Naive B cell (primary cell): ENCODE data around the gene FRMD4A. TPM values are rescaled to one million over a fixed set of nuclear protein-coding genes. Genes with fewer than 3 reads are reported as not detected.
"Not testable (repeated sequence)": the region's sequence is repeated elsewhere in the genome, so short reads cannot be mapped to it uniquely, and the experiment has no call there.

Source experiments
- ATAC-seq, 2 donors: fragments of 150-1000 bp; cut with Tn5 transposase; 2 replicates each; pipeline ENCODE4 v1.10.0; 2021; ENCODE audit warnings: low read depth in 2 of 2, mild to moderate bottlenecking in 2 of 2, moderate library complexity in 2 of 2
- DNase-seq: peaks from one replicate; pipeline ENCODE4 v3.0.0; 2022
- H3K27ac Mint-ChIP-seq, 6 donors: one replicate each; pipeline ENCODE4 v1.8.0; 2020 to 2022; ENCODE audit warnings: mild to moderate bottlenecking in 6 of 6, mixed read lengths in 6 of 6, moderate library complexity in 5 of 6, inconsistent platforms in 2 of 6
- H3K27me3 Mint-ChIP-seq, 3 donors: one replicate each; pipeline ENCODE4 v1.8.0; 2021 to 2022; ENCODE audit warnings: mixed read lengths in 3 of 3, mild to moderate bottlenecking in 1 of 3
- H3K36me3 Mint-ChIP-seq, 2 donors: one replicate each; pipeline ENCODE4 v1.8.0; 2020 to 2022; ENCODE audit warnings: mixed read lengths in 2 of 2, inconsistent platforms in 1 of 2, mild to moderate bottlenecking in 1 of 2
- H3K4me1 Mint-ChIP-seq, 3 donors: one replicate each; pipeline ENCODE4 v1.8.0; 2020 to 2022; ENCODE audit warnings: mixed read lengths in 3 of 3, inconsistent platforms in 1 of 3, mild to moderate bottlenecking in 1 of 3, moderate library complexity in 1 of 3
- H3K4me3 Mint-ChIP-seq, 8 donors: one replicate each; pipeline ENCODE4 v1.8.0; 2020 to 2022; ENCODE audit warnings: mild to moderate bottlenecking in 8 of 8, mixed read lengths in 8 of 8, moderate library complexity in 8 of 8, inconsistent platforms in 2 of 8
- H3K9me3 Mint-ChIP-seq, 7 donors: one replicate each; pipeline ENCODE4 v1.8.0; 2020 to 2022; ENCODE audit warnings: mixed read lengths in 7 of 7, mild to moderate bottlenecking in 5 of 7, inconsistent platforms in 2 of 7, moderate library complexity in 1 of 7
- polyA plus RNA-seq, 6 donors: library from polyadenylated mRNA; unstranded; fragments of 300-500 nt; fragmentation: Illumina TruSeq; gene quantifications; one replicate each; pipeline ENCODE4 v1.2.3, GENCODE V29; 2021; ENCODE audit warnings: low read depth in 6 of 6

Gene FRMD4A
- polyA plus RNA-seq, 6 donors from 2014 or later, result 0.09 to 0.20 (median 0.10) TPM; not detected in 3

DNA sequence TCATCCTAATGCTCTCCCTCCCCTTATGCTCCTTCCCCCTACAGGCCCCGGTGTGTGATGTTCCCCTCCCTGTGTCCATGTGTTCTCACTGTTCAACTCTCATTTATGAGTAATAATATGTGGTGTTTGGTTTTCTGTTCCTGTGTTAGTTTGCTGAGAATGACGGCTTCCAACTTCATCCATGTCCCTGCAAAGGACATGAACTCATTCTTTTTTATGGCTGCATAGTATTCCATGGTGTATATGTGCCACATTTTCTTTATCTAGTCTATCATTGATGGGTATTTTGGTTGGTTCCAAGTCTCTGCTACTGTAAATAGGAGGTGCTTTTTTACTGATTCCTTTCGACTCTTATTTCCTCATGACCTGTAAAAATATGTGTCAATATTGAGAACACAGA is 92.1 kb downstream of the FRMD4A start:
- not testable (repeated sequence) for ATAC-seq, H3K4me1 Mint-ChIP-seq, H3K36me3 Mint-ChIP-seq, H3K4me3 Mint-ChIP-seq, DNase-seq
- peak overlapping the region in 1 of 6 donors; percentile 3 for H3K27ac Mint-ChIP-seq
- H3K9me3 Mint-ChIP-seq, result peaks cover 5 to 27% (median 14%) of the 10 kb centered on the region in 7 donors
- peaks cover 36 to 41% (median 38%) of the 10 kb centered on the region in 3 donors for H3K27me3 Mint-ChIP-seq

DNA sequence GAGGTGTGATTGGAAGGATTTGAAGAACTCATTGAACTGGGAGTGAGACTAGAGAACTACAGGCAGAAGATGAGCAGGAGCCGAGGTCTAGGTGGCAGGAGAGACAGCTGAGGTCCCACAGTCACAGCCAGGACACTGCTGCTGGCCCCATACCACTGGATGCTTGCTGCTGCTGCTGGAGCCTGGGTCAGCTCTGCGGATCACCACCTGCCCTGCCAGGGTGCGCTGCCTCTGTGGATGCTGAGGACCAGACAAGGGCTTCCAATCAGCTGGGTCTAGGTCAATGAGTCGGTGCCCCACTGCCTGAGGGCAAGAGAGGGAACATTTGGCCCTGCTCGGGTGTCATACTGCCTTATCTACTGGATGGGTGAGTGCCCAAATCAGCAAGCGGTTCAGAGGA is 94.4 kb downstream of the FRMD4A start:
- Mint-ChIP-seq H3K9me3 (peaks cover 0 to 10% (median 5%) of the 10 kb centered on the region in 7 donors), H3K27ac (no peak overlapping the region), H3K36me3 (no peaks in the 10 kb centered on the region), H3K4me1 (peaks cover 0 to 9% (median 0%) of the 10 kb centered on the region in 3 donors), H3K4me3 (no peak overlapping the region), H3K27me3 (peaks cover 48 to 55% (median 49%) of the 10 kb centered on the region in 3 donors)
- no peak for DNase-seq
- ATAC-seq, result no peak

DNA sequence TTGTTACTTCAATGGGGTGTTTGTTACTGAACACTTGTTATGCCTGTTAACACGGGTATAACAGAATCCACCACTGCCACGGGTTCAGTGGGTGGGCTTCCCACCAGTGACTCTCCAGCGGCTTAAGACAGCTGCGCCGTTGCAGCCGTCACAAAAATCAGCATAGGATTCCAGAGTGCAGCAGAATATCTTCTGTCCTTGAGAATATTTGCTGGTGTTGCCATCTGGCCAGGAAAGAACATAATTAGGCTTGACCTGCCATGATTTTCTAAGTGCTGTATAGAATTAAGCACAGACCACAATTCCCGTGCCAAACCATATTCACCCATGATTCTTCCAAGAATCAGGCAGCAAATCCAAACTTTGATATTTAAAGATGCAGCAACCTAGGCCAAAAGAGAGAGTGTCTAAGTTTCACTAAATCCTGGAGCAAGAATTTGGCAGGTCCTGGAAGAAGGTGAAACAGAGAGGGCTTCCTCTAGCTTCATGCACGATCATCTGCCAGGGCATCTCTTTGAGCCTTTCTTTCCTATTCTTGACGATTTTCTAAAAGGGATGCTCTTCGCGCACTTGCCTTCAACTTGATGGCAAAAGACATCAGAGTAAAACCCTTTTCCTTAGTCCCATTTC is 95.0 kb downstream of the FRMD4A start:
- H3K4me3 Mint-ChIP-seq, result no peak overlapping the region
- peaks cover 0 to 8% (median 0%) of the 10 kb centered on the region in 3 donors for H3K4me1 Mint-ChIP-seq
- H3K36me3 Mint-ChIP-seq, result no peaks in the 10 kb centered on the region
- DNase-seq, result no peak
- H3K27me3 Mint-ChIP-seq, result peaks cover 54 to 59% (median 56%) of the 10 kb centered on the region in 3 donors
- peaks cover 0 to 13% (median 7%) of the 10 kb centered on the region in 7 donors for H3K9me3 Mint-ChIP-seq
- peak overlapping the region in 1 of 6 donors; percentile 23 for H3K27ac Mint-ChIP-seq
- ATAC-seq, result no peak

DNA sequence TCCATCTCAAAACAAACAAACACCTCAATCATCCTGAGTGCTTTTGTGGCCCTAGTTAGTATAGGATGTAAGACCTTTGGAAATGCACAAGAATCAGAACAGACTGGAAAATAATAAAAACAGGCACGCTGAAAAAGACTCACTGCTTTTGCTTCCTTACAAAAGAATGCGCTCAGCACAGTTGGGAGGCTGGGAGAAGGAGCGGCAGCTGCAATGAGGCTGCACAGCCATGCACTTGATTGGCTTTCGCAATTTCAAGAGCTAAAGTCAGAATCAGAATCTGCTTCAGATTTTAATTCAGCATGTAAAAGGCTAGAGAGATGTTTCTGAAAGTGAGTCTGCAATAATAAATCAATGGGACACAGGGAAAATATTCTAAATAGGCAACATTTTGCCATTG is 97.2 kb downstream of the FRMD4A start:
- Mint-ChIP-seq H3K36me3 (no peaks in the 10 kb centered on the region), H3K27me3 (peaks cover 47 to 49% (median 48%) of the 10 kb centered on the region in 3 donors), H3K4me3 (no peak overlapping the region)

DNA sequence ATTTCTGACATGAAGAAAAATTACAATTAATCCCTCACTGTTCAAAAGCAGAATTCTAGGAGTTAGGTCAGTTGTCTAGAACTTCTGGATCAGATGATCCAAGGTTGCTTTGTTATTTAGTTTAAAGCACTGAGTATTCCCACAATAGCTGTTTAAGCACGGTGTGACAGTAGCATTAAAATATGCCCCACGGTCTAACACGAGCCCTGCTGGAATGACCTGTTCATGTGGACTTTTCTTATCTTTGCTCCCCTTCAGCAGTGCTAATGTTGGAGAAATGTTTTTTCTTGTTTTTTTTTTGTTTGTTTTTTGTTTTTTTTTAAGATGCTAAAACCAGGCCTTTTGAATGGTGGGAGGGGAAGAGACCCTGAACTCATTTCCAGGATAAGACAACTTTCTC is 101.9 kb downstream of the FRMD4A start:
- peaks cover 31 to 47% (median 45%) of the 10 kb centered on the region in 3 donors for H3K27me3 Mint-ChIP-seq
- not testable (repeated sequence) for DNase-seq, H3K36me3 Mint-ChIP-seq, ATAC-seq, H3K4me1 Mint-ChIP-seq, H3K4me3 Mint-ChIP-seq, H3K27ac Mint-ChIP-seq, H3K9me3 Mint-ChIP-seq

More for the DNA sequence above, 97.2 kb downstream of the FRMD4A start:
- Mint-ChIP-seq H3K27ac (no peak overlapping the region), H3K4me1 (no peaks in the 10 kb centered on the region), H3K9me3 (peaks cover 0 to 10% (median 3%) of the 10 kb centered on the region in 7 donors)
- ATAC-seq, result no peak
- no peak for DNase-seq

DNA sequence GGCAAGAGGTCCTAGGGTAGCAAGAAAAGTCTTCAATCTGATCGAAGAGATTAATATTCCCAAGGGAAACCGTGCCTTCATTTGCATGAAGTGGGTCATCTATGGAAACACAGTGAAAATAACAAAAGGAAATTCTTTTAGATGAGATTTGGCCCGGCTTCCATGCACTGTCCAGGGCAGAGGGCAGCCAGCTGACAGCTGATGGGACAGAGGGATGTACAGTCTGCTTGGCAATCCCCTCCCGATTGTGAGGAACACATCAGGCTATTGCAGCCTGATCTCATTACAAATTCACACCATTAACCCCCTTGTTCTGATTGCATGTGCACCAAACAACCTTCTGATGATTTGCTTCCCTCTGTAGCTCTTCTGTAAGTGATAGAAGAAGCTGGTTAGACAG is 105.3 kb downstream of the FRMD4A start:
- peak overlapping the region in 1 of 6 donors; percentile 19 for H3K27ac Mint-ChIP-seq
- no peak for ATAC-seq
- peaks cover 9 to 37% (median 34%) of the 10 kb centered on the region in 3 donors for H3K27me3 Mint-ChIP-seq
- H3K4me1 Mint-ChIP-seq, result no peaks in the 10 kb centered on the region
- DNase-seq, result no peak
- H3K4me3 Mint-ChIP-seq, result no peak overlapping the region
- H3K36me3 Mint-ChIP-seq, result no peaks in the 10 kb centered on the region
- H3K9me3 Mint-ChIP-seq, result no peaks in the 10 kb centered on the region

DNA sequence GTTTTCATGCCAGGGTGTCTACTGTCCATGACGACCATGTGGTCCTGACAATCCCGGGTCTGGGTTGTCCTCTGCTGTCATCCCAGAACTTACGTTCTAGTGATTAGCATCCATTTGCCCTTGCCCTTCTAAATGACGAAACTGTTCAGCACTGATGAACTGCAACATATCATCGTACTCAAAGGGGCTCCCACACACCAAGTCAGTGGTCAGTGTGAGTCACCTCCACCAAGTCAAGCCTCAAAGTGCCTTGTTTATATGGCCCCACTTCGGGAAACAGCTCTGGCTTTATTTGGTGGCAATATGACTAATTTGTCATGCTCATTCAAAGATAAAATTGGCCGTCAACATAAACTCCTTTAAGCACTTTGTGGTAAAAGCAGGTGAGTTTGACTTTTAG is 110.7 kb downstream of the FRMD4A start:
- no peak overlapping the region for H3K4me3 Mint-ChIP-seq
- H3K27ac Mint-ChIP-seq, result no peak overlapping the region

DNA sequence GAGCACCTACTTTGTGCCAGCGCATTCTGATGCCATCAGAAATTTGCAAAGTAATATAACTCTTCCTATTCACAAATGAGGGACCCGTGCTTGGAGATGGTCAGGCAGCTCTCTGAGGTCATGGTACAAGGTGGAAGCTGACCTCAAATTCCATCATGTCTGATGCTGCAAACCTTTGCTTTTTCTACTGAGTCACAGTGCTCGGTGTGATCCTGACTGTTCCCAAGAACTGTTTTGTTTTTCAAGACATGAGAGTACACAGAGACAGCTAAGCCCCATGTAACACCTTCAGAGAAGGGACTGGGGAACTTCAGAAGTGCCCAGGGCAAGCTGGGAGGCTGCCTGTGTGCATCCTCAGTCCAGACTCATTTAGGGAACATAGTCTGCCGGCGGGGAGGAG is 111.3 kb downstream of the FRMD4A start:
- no peaks in the 10 kb centered on the region for H3K4me1 Mint-ChIP-seq
- H3K27me3 Mint-ChIP-seq, result peaks cover 26 to 35% (median 33%) of the 10 kb centered on the region in 3 donors
- ATAC-seq (no peak), DNase-seq (no peak)
- H3K9me3 Mint-ChIP-seq, result peaks cover 0 to 7% (median 0%) of the 10 kb centered on the region in 7 donors
- H3K27ac Mint-ChIP-seq, result no peak overlapping the region
- H3K4me3 Mint-ChIP-seq, result no peak overlapping the region
- H3K36me3 Mint-ChIP-seq, result no peaks in the 10 kb centered on the region

More for the DNA sequence above, 110.7 kb downstream of the FRMD4A start:
- Mint-ChIP-seq H3K9me3 (peaks cover 0 to 7% (median 0%) of the 10 kb centered on the region in 7 donors), H3K27me3 (peaks cover 26 to 37% (median 36%) of the 10 kb centered on the region in 3 donors), H3K36me3 (no peaks in the 10 kb centered on the region), H3K4me1 (no peaks in the 10 kb centered on the region)
- ATAC-seq, result no peak
- no peak for DNase-seq

DNA sequence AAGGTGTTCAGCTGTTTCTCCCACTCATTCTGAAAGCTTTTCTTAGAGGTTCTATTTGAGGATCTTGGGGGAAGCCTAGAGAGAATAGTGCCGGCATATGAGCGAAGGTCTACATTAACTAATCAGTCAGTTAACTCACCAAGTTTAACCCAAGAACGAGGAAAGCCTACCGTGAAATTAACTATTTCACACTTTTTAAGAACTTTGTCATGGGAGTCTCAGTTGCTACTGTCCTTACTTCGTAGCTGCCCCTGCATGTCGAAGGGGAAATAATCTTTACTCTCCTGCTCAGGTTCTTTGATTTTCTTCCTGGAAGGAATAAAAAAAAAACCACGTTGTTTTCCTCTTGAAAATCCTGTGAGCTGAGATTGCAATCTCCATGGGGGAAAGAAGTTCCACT is 115.1 kb downstream of the FRMD4A start:
- Mint-ChIP-seq H3K4me1 (peaks cover 0 to 8% (median 0%) of the 10 kb centered on the region in 3 donors), H3K9me3 (peaks cover 0 to 12% (median 0%) of the 10 kb centered on the region in 7 donors), H3K36me3 (no peaks in the 10 kb centered on the region), H3K4me3 (no peak overlapping the region), H3K27me3 (peaks cover 21 to 32% (median 28%) of the 10 kb centered on the region in 3 donors), H3K27ac (no peak overlapping the region)
- ATAC-seq (no peak), DNase-seq (no peak)

DNA sequence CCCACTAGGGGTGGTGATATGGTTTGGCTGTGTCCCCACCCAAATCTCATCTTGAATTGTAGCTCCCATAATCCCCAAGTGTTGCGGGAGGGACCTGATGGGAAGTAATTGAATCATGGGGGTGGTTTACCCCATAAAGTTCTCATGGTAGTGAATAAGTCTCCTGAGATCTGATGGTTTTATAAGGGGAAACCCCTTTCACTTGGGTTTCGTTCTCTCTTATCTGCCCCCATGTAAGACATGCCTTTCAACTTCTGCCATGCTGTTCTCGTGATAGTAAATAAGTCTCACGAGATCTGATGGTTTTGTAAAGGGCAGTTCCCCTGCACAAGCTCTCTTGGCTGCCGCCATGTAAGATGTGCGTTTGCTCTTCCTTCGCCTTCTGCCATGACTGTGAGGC is 117.0 kb downstream of the FRMD4A start:
- peaks cover 0 to 12% (median 0%) of the 10 kb centered on the region in 7 donors for H3K9me3 Mint-ChIP-seq
- not testable (repeated sequence) for H3K36me3 Mint-ChIP-seq, DNase-seq, H3K4me1 Mint-ChIP-seq, ATAC-seq, H3K4me3 Mint-ChIP-seq, H3K27ac Mint-ChIP-seq
- peaks cover 24 to 40% (median 27%) of the 10 kb centered on the region in 3 donors for H3K27me3 Mint-ChIP-seq

DNA sequence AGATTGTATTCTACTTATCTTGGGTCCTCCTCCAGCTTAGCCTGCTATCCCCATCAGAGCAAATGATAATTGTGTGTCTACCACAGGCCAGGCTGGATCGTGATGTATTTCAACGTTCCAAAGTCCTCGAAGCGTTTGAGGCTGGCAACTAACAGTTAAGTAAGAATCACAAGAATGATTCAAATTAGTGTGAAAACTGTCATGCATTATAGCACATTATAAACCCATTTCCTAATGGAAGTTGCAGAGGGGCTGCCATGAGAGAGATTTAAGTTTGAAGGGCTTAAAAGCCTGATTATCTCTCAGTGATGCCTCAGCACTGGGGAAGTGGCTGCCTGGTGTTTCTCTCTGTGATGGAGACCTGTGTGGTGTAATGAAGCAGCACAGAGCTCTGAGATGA is 119.1 kb downstream of the FRMD4A start:
- no peak for DNase-seq

DNA sequence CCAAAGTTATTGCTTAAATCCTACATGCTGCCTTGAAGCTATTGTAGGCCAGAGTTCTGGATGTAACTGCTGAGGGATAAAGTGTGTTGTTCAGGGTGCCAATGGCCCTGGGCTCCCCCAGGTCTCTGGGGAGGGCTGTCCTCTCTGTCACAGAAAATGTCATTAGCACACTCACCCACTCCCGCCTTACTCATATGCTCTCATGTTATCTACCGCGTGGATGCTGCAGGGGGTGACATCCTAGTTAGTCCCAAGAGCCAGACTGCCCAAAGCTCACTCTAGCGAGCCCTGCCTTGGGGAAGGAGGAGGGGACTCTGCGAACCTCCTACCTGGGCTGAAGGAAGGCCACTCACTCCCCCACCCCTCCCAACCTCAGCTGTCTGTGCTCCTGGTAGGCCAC is 122.5 kb downstream of the FRMD4A start:
- DNase-seq, result no peak
- no peaks in the 10 kb centered on the region for H3K4me1 Mint-ChIP-seq
- H3K9me3 Mint-ChIP-seq, result no peaks in the 10 kb centered on the region
- H3K27ac Mint-ChIP-seq, result no peak overlapping the region
- no peaks in the 10 kb centered on the region for H3K36me3 Mint-ChIP-seq
- peaks cover 11 to 41% (median 14%) of the 10 kb centered on the region in 3 donors for H3K27me3 Mint-ChIP-seq
- no peak overlapping the region for H3K4me3 Mint-ChIP-seq
- ATAC-seq, result no peak

More for the DNA sequence above, 119.1 kb downstream of the FRMD4A start:
- Mint-ChIP-seq H3K27ac (no peak overlapping the region), H3K4me3 (no peak overlapping the region), H3K9me3 (peaks cover 0 to 6% (median 0%) of the 10 kb centered on the region in 7 donors), H3K27me3 (peaks cover 12 to 33% (median 23%) of the 10 kb centered on the region in 3 donors), H3K4me1 (peaks cover 0 to 8% (median 0%) of the 10 kb centered on the region in 3 donors), H3K36me3 (no peaks in the 10 kb centered on the region)
- no peak for ATAC-seq

DNA sequence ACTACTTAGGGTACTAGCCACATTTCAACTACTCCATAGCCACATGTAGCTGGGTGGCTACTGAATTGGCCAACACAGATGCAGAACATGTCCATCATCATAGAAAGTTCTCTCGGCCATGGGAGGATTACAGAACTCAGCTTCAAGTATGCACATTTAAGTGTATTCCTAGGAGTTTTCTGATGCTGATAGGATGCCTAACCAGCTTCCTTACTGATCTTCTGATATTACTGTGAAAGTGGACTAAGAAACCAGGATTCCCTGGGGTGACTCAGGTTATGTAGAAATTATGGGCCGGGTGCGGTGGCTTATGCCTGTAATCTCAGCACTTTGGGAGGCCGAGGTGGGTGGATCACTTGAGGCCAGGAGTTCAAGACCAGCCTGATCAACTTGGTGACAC is 125.5 kb downstream of the FRMD4A start:
- no peaks in the 10 kb centered on the region for H3K4me1 Mint-ChIP-seq
- no peaks in the 10 kb centered on the region for H3K36me3 Mint-ChIP-seq
- no peak overlapping the region for H3K27ac Mint-ChIP-seq
- peaks cover 8 to 53% (median 19%) of the 10 kb centered on the region in 3 donors for H3K27me3 Mint-ChIP-seq
- H3K4me3 Mint-ChIP-seq, result peak overlapping the region in 1 of 8 donors; percentile 11
- H3K9me3 Mint-ChIP-seq, result no peaks in the 10 kb centered on the region
- no peak for DNase-seq
- ATAC-seq, result no peak
